ENCODE data around the gene CNPY2.
A peak's percentile ranks its signal among the peaks of the same experiment; 100 is the strongest.
"Not testable (repeated sequence)": the region's sequence is repeated elsewhere in the genome, so short reads cannot be mapped to it uniquely, and the experiment has no call there.

CNPY2 gene

GRCh38 chr12:56341616-56342015, 25.8 kb upstream of the CNPY2 start:
- H3K27ac Mint-ChIP-seq, result peak overlapping the region; percentile 43
- TF ChIP-seq, protein P1, sequence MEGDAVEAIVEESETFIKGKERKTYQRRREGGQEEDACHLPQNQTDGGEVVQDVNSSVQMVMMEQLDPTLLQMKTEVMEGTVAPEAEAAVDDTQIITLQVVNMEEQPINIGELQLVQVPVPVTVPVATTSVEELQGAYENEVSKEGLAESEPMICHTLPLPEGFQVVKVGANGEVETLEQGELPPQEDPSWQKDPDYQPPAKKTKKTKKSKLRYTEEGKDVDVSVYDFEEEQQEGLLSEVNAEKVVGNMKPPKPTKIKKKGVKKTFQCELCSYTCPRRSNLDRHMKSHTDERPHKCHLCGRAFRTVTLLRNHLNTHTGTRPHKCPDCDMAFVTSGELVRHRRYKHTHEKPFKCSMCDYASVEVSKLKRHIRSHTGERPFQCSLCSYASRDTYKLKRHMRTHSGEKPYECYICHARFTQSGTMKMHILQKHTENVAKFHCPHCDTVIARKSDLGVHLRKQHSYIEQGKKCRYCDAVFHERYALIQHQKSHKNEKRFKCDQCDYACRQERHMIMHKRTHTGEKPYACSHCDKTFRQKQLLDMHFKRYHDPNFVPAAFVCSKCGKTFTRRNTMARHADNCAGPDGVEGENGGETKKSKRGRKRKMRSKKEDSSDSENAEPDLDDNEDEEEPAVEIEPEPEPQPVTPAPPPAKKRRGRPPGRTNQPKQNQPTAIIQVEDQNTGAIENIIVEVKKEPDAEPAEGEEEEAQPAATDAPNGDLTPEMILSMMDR (IDR thresholded peaks at IDR 0.05), result no peak
- no peak for DNase-seq

DNA sequence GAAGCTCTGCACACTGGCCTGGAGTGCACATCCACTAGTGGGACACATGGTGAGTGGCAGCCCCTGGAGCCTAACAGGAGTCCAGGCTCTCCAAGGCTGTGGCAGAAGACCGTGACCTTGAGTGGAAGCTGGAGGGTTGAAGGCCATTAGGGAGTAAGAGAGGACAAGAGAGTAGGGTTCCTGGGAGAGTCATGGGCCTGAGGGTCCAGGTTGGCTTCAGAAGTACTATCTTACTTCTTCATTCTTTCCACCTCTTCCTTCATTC, 23.3 kb upstream of the CNPY2 start:
- no peak for DNase-seq
- Mint-ChIP-seq H3K4me3 (no peak overlapping the region), H3K4me1 (peaks cover 6% of the 10 kb centered on the region), H3K9me3 (no peaks in the 10 kb centered on the region), H3K27ac (no peak overlapping the region), H3K36me3 (ENCODE audit: low read depth) (peaks cover 11% of the 10 kb centered on the region), H3K27me3 (ENCODE audit: low read depth, poor library complexity) (peaks cover 13% of the 10 kb centered on the region)
- TF ChIP-seq, protein P1 (IDR thresholded peaks at IDR 0.05), result no peak

More at GRCh38 chr12:56341616-56342015, 25.8 kb upstream of the CNPY2 start:
- H3K9me3 Mint-ChIP-seq, result no peaks in the 10 kb centered on the region
- peaks cover 26% of the 10 kb centered on the region for H3K36me3 Mint-ChIP-seq (ENCODE audit: low read depth)
- no peaks in the 10 kb centered on the region for H3K4me1 Mint-ChIP-seq
- no peak overlapping the region for H3K4me3 Mint-ChIP-seq
- peaks cover 11% of the 10 kb centered on the region for H3K27me3 Mint-ChIP-seq (ENCODE audit: low read depth, poor library complexity)

DNA sequence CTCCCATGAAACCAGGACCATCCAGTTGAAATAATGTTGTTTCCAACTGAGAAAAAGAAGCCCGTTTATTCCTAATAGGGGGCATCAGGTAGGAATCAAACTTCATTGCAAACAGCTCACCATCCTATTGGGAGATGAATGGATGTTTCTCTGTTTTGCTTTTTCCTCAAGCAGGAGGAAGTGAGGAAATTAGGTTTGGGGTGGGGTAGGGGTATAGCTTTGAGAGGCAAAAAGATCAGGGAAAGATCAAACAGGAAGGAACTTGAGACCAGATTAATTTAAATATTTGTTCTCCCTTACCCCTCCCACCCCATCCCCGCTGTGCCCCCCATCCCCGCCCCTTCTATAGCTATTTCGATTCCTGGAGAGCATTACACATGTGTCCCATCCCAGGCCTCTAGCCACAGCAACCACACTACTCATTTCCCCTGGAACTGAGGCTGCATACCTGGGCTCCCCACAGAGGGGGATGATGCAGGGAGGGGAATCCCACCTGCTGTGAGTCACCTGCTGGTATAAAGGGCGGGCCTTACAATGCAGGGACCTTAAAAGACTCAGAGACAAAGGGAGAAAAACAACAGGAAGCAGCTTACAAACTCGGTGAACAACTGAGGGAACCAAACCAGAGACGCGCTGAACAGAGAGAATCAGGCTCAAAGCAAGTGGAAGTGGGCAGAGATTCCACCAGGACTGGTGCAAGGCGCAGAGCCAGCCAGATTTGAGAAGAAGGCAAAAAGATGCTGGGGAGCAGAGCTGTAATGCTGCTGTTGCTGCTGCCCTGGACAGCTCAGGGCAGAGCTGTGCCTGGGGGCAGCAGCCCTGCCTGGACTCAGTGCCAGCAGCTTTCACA, 22.7 kb upstream of the CNPY2 start, which contains the start of gene IL23A:
IL23A (plus strand) TSS at position 577 of the 850 bp plus-strand sequence; CDS start at position 738, 161 bp downstream.
- TF ChIP-seq, protein P1 (IDR thresholded peaks at IDR 0.05), result no peak
- peaks cover 15% of the 10 kb centered on the region for H3K27me3 Mint-ChIP-seq (ENCODE audit: low read depth, poor library complexity)
- H3K4me1 Mint-ChIP-seq, result peaks cover 8% of the 10 kb centered on the region
- peaks cover 5% of the 10 kb centered on the region for H3K36me3 Mint-ChIP-seq (ENCODE audit: low read depth)
- H3K4me3 Mint-ChIP-seq, result no peak within 1 kb of the TSS
- no peak for DNase-seq
- no peaks in the 10 kb centered on the region for H3K9me3 Mint-ChIP-seq
- no peak within 1 kb of the TSS for H3K27ac Mint-ChIP-seq

- no peak overlapping the region for H3K4me3 Mint-ChIP-seq
- no peak for DNase-seq
- TF ChIP-seq, protein P1 (IDR thresholded peaks at IDR 0.05), result no peak
- H3K36me3 Mint-ChIP-seq (ENCODE audit: low read depth), result no peaks in the 10 kb centered on the region
- no peak overlapping the region for H3K27ac Mint-ChIP-seq
- no peaks in the 10 kb centered on the region for H3K9me3 Mint-ChIP-seq
- H3K4me1 Mint-ChIP-seq, result peaks cover 15% of the 10 kb centered on the region
- peaks cover 15% of the 10 kb centered on the region for H3K27me3 Mint-ChIP-seq (ENCODE audit: low read depth, poor library complexity)
These were observed 22.0 kb upstream of the CNPY2 start for GRCh38 chr12:56337753-56338251.

GRCh38 chr12:56336361-56337167, 20.8 kb upstream of the CNPY2 start:
- Mint-ChIP-seq H3K9me3 (no peaks in the 10 kb centered on the region), H3K4me1 (peaks cover 26% of the 10 kb centered on the region), H3K4me3 (no peak overlapping the region), H3K36me3 (ENCODE audit: low read depth) (no peaks in the 10 kb centered on the region), H3K27me3 (ENCODE audit: low read depth, poor library complexity) (peaks cover 15% of the 10 kb centered on the region), H3K27ac (no peak overlapping the region)
- TF ChIP-seq, protein P1 (IDR thresholded peaks at IDR 0.05), result no peak
- DNase-seq, result no peak

- Mint-ChIP-seq H3K27me3 (ENCODE audit: low read depth, poor library complexity) (peaks cover 15% of the 10 kb centered on the region), H3K27ac (peak overlapping the region; percentile 36), H3K4me1 (peaks cover 26% of the 10 kb centered on the region)
- not testable (repeated sequence) for H3K36me3 Mint-ChIP-seq (ENCODE audit: low read depth); H3K9me3 Mint-ChIP-seq; H3K4me3 Mint-ChIP-seq; DNase-seq
These were observed 19.7 kb upstream of the CNPY2 start for GRCh38 chr12:56335527-56335926.

Data from nephron progenitor cell (in vitro differentiated cells).